Lung (tissue), 12 donors: ENCODE data around the gene CATSPERD. TPM values are rescaled to one million over a fixed set of nuclear protein-coding genes. Genes with fewer than 3 reads are reported as not detected.

Source experiments
- ATAC-seq: fragments of 200-7000 bp; cut with Tn5 transposase; one replicate; pipeline ENCODE4 v1.9.1; 2020; ENCODE audit warnings: moderate number of reproducible peaks; ENCODE audit not compliant: insufficient read depth, low FRiP score
- DNase-seq, 3 donors: peaks; one replicate each; pipeline ENCODE4 v3.0.0-alpha.2; 2013 to 2017
- H3K27ac ChIP-seq, 2 donors: one replicate each; pipeline ENCODE4 v1.5.1; 2013; ENCODE audit warnings: mild to moderate bottlenecking in 2 of 2, moderate library complexity in 2 of 2, control low read depth in 1 of 2, inconsistent platforms in 1 of 2, low read depth in 1 of 2, low read length in 1 of 2
- H3K27me3 ChIP-seq, 3 donors: one replicate each; pipeline ENCODE4 v1.5.1; 2013; ENCODE audit warnings: low read length in 2 of 3; ENCODE audit not compliant: control insufficient read depth in 3 of 3, insufficient read depth in 3 of 3
- H3K36me3 ChIP-seq, 4 donors: one replicate each; pipeline ENCODE4 v1.5.1; 2013; ENCODE audit warnings: low read length in 4 of 4, mild to moderate bottlenecking in 1 of 4, moderate library complexity in 1 of 4; ENCODE audit not compliant: control insufficient read depth in 4 of 4, insufficient read depth in 4 of 4
- H3K4me1 ChIP-seq, 5 donors: one replicate each; pipeline ENCODE4 v1.5.1; 2013; ENCODE audit warnings: low read length in 5 of 5, mild to moderate bottlenecking in 2 of 5, moderate library complexity in 1 of 5; ENCODE audit not compliant: control insufficient read depth in 5 of 5, insufficient read depth in 5 of 5
- H3K4me3 ChIP-seq: one replicate; pipeline ENCODE4 v1.5.1; 2013; ENCODE audit warnings: mild to moderate bottlenecking, control low read depth, moderate library complexity
- H3K9ac ChIP-seq, 2 donors: one replicate each; pipeline ENCODE4 v1.5.1; 2013; ENCODE audit warnings: low read length in 2 of 2, control low read depth in 1 of 2; ENCODE audit not compliant: insufficient read depth in 1 of 2
- H3K9me3 ChIP-seq, 4 donors: one replicate each; pipeline ENCODE4 v1.5.1; 2013; ENCODE audit warnings: low read length in 3 of 4, mild to moderate bottlenecking in 1 of 4, moderate library complexity in 1 of 4; ENCODE audit not compliant: control insufficient read depth in 4 of 4, insufficient read depth in 3 of 4
- CTCF ChIP-seq: IDR thresholded peaks from 2 replicates; pipeline ENCODE4 v1.5.1; 2012; ENCODE audit warnings: mild to moderate bottlenecking; ENCODE audit errors: control extremely low read depth, extremely low read depth
- WGBS, 2 donors: extraction: QIAGEN DNeasy Blood & Tissue Kit; methylation state at CpG; one replicate each; pipeline ENCODE4 v1.1.7; 2013; 5-methylcytosine and 5-hydroxymethylcytosine counted together
- polyA plus RNA-seq, 2 donors: library from polyadenylated mRNA; stranded (reverse); fragments of 200-250 nt; gene quantifications; one replicate each; pipeline ENCODE4 v1.2.1, GENCODE V29; 2013
- total RNA-seq, 2 donors: library from RNA; depleted of rRNA in 1 of 2; stranded (reverse); fragments of >200 nt in 1 of 2; gene quantifications; one replicate each; pipeline ENCODE4 v1.2.1, GENCODE V29; 2014 to 2021
- donor health status: control.
- donor health status: control.
- donor health status: Bipolar disorder and iron deficiency.
- donor health status: healthy.
- donor health status: DM: yes; HTN: yes; CAD: no.

The CATSPERD gene
- total and polyA plus RNA-seq, 4 donors, result 8.2 to 11.3 (median 9.2) TPM

- Histone ChIP-seq H3K27ac (no peak overlapping the region), H3K27me3 (peaks cover 0 to 7% (median 5%) of the 10 kb centered on the region in 3 donors), H3K36me3 (no peaks in the 10 kb centered on the region), H3K4me1 (peaks cover 0 to 5% (median 4%) of the 10 kb centered on the region in 5 donors), H3K9me3 (peaks cover 0 to 3% (median 0%) of the 10 kb centered on the region in 4 donors), H3K4me3 (no peak overlapping the region), H3K9ac (no peak overlapping the region)
- WGBS, 2 donors, result 92 to 94% methylated on average over 5 of the region's 5 CpGs
- DNase-seq (no peak), ATAC-seq (no peak)
- TF ChIP-seq CTCF, result no peak
Observed at GRCh38 chr19:5806905-5807304, 86.5 kb downstream of the CATSPERD start.

GRCh38 chr19:5808120-5808816 lies 87.8 kb downstream of the CATSPERD start:
- no peak for TF ChIP-seq CTCF
- H3K27ac ChIP-seq, result no peak overlapping the region
- H3K9me3 ChIP-seq, result peaks cover 0 to 3% (median 0%) of the 10 kb centered on the region in 4 donors
- no peak overlapping the region for H3K4me3 ChIP-seq
- 84% methylated on average over 20 to 21 of the region's 21 CpGs for WGBS, 2 donors
- H3K27me3 ChIP-seq, result peaks cover 0 to 4% (median 3%) of the 10 kb centered on the region in 3 donors
- H3K9ac ChIP-seq, result no peak overlapping the region
- ATAC-seq, result no peak
- H3K4me1 ChIP-seq, result peaks cover 0 to 5% (median 4%) of the 10 kb centered on the region in 5 donors
- H3K36me3 ChIP-seq, result no peaks in the 10 kb centered on the region
- no peak for DNase-seq

- no peak for TF ChIP-seq CTCF
- ATAC-seq, result no peak
- Histone ChIP-seq H3K4me3 (no peak overlapping the region), H3K36me3 (no peaks in the 10 kb centered on the region), H3K27me3 (peaks cover 0 to 3% (median 0%) of the 10 kb centered on the region in 3 donors), H3K9me3 (peaks cover 0 to 5% (median 0%) of the 10 kb centered on the region in 4 donors), H3K27ac (peak overlapping the region in 1 of 2 donors; percentile 15), H3K9ac (no peak overlapping the region), H3K4me1 (no peaks in the 10 kb centered on the region)
- DNase-seq, result no peak
- WGBS, 2 donors, result 49 to 57% methylated on average over 9 of the region's 9 CpGs
Observed at GRCh38 chr19:5809053-5809452, 88.6 kb downstream of the CATSPERD start.

GRCh38 chr19:5809469-5809868 lies 89.0 kb downstream of the CATSPERD start:
- Histone ChIP-seq H3K27ac (peak overlapping the region in 1 of 2 donors; percentile 6), H3K27me3 (peaks cover 0 to 3% (median 0%) of the 10 kb centered on the region in 3 donors), H3K4me1 (no peaks in the 10 kb centered on the region), H3K36me3 (no peaks in the 10 kb centered on the region), H3K9me3 (peaks cover 0 to 5% (median 0%) of the 10 kb centered on the region in 4 donors), H3K4me3 (no peak overlapping the region), H3K9ac (no peak overlapping the region)
- ATAC-seq (no peak), DNase-seq (no peak)
- 77 to 85% methylated on average over 10 of the region's 10 CpGs for WGBS, 2 donors
- TF ChIP-seq CTCF, result no peak
